Eye (tissue), 1 donor: ENCODE data around the gene PBLD.
A peak's percentile ranks its signal among the peaks of the same experiment; 100 is the strongest.
"Not testable (repeated sequence)": the region's sequence is repeated elsewhere in the genome, so short reads cannot be mapped to it uniquely, and the experiment has no call there.

ENCODE experiments used
- DNase-seq: peaks from one replicate; pipeline ENCODE4 v3.0.0-alpha.2; 2015

Gene PBLD

DNA sequence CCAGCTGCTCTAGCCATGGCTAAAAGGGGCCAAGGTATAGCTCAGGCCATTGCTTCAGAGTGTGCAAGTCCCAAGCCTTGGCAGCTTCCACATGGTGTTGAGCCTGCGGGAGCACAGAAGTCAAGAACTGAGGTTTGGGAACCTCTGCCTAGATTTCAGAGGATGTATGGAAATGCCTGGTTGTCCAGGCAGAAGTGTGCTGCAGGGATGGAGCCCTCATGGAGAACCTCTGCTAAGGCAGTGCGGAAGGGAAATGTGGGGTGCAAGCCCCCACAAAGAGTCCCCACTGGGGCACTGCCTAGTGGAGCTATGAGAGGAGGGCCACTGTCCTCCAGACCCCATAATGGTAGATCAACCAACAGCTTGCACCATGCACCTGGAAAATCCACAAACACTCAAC, 54.9 kb downstream of the PBLD start:
- DNase-seq: not testable (repeated sequence)

- no peak for DNase-seq
These were observed 56.5 kb downstream of the PBLD start for GRCh38 chr10:68276224-68276623.

DNA sequence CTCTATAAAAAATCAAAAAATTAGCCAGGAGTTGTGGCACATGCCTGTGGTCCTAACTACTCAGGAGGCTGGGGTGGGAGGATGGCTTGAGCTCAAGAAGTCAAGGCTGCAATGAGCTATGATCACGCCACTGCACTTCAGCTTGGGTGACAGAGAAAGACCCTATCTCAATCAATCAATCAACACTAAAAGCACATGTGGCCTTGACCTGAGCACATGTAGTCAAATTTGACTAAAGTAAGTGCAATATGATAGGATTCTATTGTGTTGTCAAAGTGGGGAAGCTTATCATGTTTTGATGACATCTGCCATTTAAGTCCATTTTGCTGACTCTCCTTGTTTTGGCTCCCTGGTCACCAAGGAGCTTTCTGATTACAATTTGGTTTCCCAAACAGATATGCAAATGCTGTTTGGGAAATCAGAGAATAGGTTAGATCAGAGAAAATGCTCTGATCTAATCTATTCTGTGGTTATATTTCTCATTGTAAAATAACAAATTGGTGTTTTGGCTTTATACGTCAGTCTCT, 57.1 kb downstream of the PBLD start:
- DNase-seq: no peak

DNA sequence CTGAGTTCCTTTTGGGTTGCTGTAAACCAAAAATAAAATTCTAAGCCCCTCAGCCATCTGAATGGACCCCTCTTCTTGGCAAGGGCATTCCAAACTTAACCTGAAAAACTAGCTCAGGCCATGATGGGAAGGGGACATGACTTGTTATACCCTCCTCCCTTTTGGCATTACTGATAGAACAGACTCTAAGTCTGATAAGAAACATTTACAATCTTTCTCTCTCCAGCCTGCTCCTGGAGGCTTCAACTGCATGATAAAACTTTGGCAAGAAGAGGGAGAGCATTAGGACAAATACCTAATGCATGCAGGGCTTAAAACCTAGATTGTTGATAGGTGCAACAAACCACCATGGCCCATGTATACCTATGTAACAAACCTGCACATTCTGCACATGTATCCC, 59.9 kb downstream of the PBLD start:
- no peak for DNase-seq

GRCh38 chr10:68271196-68271882, 61.4 kb downstream of the PBLD start:
- DNase-seq: peak; percentile 64

DNA sequence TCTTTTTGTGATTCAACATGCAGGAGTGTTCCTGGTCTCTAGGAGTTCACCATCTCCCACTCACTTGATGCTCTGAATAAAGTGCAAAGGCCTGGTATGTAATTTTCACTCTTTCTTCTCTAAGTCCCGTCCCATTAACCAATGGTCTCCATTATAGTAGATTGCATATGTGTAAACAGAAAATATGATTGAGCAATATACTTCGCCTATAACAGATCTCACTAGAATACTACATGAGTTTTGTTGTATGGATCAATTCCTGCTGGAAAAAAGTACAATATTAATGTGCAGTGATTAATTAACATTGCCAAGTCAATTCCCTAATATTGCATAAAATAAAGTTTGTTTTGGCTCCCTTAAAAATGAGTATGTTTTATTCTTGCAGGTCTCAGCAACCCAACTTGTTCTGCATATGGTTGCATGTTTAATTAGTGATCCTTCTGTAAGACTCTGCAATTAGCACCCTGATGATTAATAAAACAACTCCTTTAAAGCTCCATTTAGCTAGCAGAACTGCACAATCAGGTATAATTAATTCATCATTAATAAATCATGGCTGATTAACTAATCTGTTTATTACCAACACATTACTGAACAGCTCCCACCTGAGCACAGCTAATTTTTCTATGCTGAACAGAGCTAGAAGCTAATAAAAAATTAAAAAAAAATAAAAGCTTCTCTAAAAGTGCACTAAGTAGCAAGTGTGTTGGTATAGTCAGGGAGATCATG, 63.0 kb downstream of the PBLD start:
- DNase-seq: no peak

GRCh38 chr10:68261132-68261856, 71.4 kb downstream of the PBLD start:
- no peak for DNase-seq

DNA sequence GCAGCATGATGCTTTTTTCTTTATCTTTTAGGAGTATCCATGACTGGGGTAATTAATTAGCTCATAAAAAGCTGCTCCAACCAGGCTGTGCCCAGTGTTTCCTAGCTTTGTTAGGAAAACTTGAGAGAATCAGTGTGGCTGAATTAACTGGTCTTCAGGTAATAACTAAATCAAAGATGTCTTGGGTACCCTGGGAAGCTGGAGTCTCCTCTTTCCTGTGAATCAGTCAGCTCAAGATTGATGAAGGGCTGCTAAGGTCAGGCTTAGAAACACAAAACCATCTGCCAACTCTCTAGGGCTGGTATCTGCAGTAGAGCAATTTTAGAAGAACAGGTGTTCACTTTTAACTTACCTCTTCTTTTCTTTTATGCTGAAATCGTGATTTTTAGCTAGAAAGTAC, 79.4 kb downstream of the PBLD start:
- peak; percentile 5 for DNase-seq

DNA sequence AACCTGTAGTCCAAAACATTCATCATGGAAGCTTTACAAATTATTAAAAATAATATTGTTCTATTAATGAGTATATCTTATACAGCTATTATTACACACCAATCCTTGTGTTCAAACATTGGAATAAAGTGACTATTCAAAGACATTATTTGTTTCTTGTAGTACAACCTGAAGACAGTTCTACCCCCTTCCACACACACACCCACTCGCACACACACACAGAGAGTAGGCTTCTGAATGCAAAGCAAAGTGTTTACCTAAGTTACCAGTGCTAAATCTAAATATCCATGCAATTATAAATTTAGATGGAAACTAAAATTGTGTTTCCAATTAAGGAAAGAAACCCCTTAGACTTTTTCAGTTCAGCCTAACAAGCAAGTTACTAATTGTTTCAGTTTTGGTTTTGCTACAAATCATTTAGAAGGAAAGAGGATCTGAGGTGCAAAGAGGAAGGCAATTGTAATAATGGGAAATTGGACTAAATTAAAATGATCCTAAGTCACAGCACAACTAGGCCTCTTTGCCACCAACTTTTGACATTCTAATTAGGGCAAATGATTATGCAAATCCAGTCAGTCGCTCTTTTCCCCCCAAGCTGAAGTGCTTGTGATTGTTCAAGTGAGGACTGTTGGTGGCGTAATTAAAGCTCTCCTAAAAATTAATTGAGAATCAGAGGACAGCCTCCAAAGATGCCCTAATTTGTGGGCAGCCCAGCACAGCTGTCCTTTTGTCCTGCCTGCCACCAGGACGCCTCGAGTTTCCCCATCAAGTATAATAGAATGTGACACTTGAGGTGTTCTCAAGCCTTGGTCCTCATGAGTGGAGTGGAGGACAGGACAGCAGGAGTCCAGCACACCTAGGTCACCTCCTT, 80.9 kb downstream of the PBLD start:
- peak; percentile 83 for DNase-seq

DNA sequence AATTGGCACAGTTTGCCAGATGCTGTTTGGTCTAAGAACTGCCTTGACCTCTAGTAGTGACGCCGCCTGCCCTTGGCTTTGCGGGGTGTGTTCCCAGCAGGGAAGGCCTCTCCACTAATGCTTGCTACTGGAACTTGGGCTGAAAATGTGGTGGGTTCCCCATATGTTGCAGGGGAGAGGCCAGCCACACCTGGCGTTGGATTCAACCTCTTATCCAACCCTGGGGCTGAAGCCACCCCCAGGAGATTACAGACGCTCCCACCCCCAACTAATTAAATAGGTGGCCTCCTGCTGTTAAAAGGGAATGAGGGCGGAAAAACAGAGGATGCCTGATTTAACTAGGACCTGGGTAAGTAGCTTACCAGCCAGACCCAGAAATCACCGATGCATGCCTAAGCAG, 81.6 kb downstream of the PBLD start:
- DNase-seq: peak; percentile 89

GRCh38 chr10:68249297-68249696, 83.4 kb downstream of the PBLD start:
- DNase-seq: no peak

GRCh38 chr10:68247931-68248330, 84.8 kb downstream of the PBLD start:
- DNase-seq: no peak

DNA sequence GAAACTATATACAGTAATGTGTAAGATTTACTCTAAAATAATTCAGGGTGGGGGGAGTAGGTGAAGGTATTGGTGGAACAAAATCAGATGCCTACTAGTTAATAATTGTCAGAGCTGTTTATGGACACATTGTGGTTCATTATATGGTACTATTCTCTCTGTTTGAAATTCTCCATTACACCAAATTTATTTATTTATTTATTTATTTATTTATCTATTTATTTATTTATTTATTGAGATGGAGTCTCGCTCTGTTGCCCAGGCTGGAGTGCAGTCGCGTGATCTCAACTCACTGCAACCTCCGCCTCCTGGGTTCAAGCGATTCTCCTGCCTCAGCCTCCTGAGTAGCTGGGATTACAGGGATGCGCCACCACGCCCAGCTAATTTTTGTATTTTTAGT, 86.3 kb downstream of the PBLD start:
- DNase-seq: not testable (repeated sequence)

DNA sequence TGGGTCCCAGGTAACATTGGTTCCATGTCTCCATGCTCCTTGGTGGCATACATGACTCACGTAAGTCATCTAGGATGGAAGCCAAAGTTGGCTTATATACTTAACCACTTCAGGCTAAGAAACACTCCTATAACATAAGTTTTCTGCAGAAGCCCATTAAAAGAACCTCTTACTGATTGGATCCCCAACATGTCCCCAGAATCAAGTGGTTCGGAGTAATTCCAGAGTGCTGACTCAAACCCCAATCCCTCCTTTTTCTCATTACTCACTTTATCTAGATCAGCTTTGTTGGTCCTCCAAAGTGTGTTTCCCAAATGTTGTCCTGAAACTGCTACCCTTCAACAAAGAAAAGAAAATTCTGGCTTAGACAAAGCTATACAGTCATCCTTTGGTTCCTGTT, 90.7 kb downstream of the PBLD start:
- DNase-seq: no peak

- no peak for DNase-seq
These were observed 93.1 kb downstream of the PBLD start for GRCh38 chr10:68239596-68240150.

DNA sequence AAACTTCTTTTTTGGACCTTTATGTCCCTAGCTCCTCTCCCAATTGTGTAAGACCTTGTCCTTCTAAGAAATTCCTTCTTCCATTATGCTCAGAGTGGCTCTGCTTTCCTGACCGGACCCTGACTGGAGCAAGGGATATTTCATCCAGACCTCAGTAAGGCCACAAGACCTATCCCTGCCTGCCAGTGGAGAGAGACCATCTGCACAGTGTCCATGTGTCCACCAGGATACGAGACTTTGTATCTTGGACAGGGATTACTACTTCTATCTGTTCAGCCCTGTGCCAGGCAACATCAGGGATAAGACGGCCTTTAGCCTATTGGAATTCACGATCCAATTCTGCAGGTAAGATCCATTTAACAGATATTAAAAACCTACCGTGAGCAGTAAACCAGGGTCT, 93.7 kb downstream of the PBLD start:
- no peak for DNase-seq

- DNase-seq: no peak
These were observed 94.4 kb downstream of the PBLD start for GRCh38 chr10:68238371-68238770.

DNA sequence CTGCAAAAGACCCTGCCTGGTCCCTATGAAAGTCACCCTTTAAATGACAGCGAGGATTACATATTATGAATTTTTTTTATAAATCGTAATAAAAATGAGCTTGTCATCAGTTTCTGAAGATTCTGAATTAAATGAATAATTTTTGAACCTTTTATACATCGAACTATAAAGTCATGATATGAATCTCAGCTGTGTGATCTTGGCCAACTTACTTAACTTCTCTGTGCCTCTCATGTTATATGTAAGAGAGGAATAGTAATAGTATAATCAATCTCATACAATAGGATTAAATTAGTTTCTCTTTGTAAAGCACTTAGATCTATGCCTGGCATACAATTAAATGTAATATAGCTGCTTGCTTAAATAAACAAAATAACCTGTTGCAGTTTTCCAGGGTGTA, 95.6 kb downstream of the PBLD start:
- DNase-seq: no peak

GRCh38 chr10:68235581-68235980, 97.1 kb downstream of the PBLD start:
- no peak for DNase-seq

- DNase-seq: no peak
These were observed 97.6 kb downstream of the PBLD start for GRCh38 chr10:68235111-68235510.

- DNase-seq: peak; percentile 74
These were observed 99.7 kb downstream of the PBLD start for GRCh38 chr10:68233046-68233445.
